GM12873 (cell line): ENCODE measurements around the gene EFNB2.

Experiments used
- CTCF ChIP-seq: IDR thresholded peaks from 2 replicates; pipeline ENCODE4 v1.5.1; 2012; ENCODE audit warnings: low read depth, mild to moderate bottlenecking, moderate library complexity, low read length, control low read depth; ENCODE audit not compliant: insufficient read depth; ENCODE audit errors: missing control alignments

Gene EFNB2

GRCh38 chr13:106497079-106497478 is 38.4 kb downstream of the EFNB2 start:
- no peak for TF ChIP-seq CTCF

- TF ChIP-seq CTCF, result no peak
Observed at GRCh38 chr13:106496072-106496997, 39.1 kb downstream of the EFNB2 start.

- no peak for TF ChIP-seq CTCF
Observed at GRCh38 chr13:106494936-106495335, 40.5 kb downstream of the EFNB2 start.

- TF ChIP-seq CTCF, result no peak
Observed at GRCh38 chr13:106494506-106494905, 41.0 kb downstream of the EFNB2 start.

GRCh38 chr13:106493533-106494220 is 41.8 kb downstream of the EFNB2 start:
- TF ChIP-seq CTCF, result no peak

- no peak for TF ChIP-seq CTCF
Observed at GRCh38 chr13:106492588-106493475, 42.6 kb downstream of the EFNB2 start.

- TF ChIP-seq CTCF, result no peak
Observed at GRCh38 chr13:106491928-106492587, 43.4 kb downstream of the EFNB2 start.
